H1 (cell line): ENCODE measurements around the gene SLC17A8. TPM values are rescaled to one million over a fixed set of nuclear protein-coding genes. Genes with fewer than 3 reads are reported as not detected.

Experiments used
- CTCF ChIA-PET: fragments of 300-600 bp; sonication (Branson Sonifier 250); formaldehyde crosslinking; loops from one replicate; lab custom pipeline; 2021; ENCODE audit not compliant: partially characterized antibody; lab: Charles Lee
- POLR2A ChIA-PET: fragments of 300-600 bp; sonication (Branson Sonifier 250); formaldehyde crosslinking; loops from one replicate; lab custom pipeline; 2021; ENCODE audit warnings: inconsistent platforms; ENCODE audit not compliant: partially characterized antibody; lab: Charles Lee
- DNase-seq, 2 experiments: peaks; one replicate each; pipeline versions ENCODE4 v3.0.0 to v3.0.0-alpha.2; 2010 to 2022; ENCODE audit warnings: low spot score in 2 of 2, low read depth in 1 of 2, mixed read lengths in 1 of 2
- FAIRE-seq: peaks from 2 replicates; lab custom pipeline; 2011; peaks lifted over from hg19 to GRCh38; lab: Jason Lieb, UNC
- H2AFZ ChIP-seq: 2 replicates; pipeline ENCODE4 v1.8.1; 2012; ENCODE audit warnings: low read length, inconsistent platforms
- H2AK5ac ChIP-seq: 2 replicates; pipeline ENCODE4 v1.6.1; 2013; ENCODE audit warnings: low read depth, low read length
- H2BK120ac ChIP-seq: replicated peaks from 2 replicates; pipeline ENCODE3; 2013; ENCODE audit warnings: low read depth, low read length, inconsistent platforms
- H2BK12ac ChIP-seq: 2 replicates; pipeline ENCODE4 v1.6.1; 2013; ENCODE audit warnings: low read depth, low read length
- H2BK15ac ChIP-seq: 2 replicates; pipeline ENCODE4 v1.6.1; 2013; ENCODE audit warnings: low read length
- H2BK20ac ChIP-seq: 2 replicates; pipeline ENCODE4 v1.6.1; 2013; ENCODE audit warnings: low read length
- H2BK5ac ChIP-seq: 2 replicates; pipeline ENCODE4 v1.6.1; 2013; ENCODE audit warnings: low read depth, low read length
- H3K14ac ChIP-seq: 2 replicates; pipeline ENCODE4 v1.6.1; 2013; ENCODE audit warnings: inconsistent platforms; ENCODE audit not compliant: insufficient read length
- H3K18ac ChIP-seq: 2 replicates; pipeline ENCODE4 v1.6.1; 2013; ENCODE audit warnings: low read length; ENCODE audit errors: extremely low read depth
- H3K23ac ChIP-seq: 2 replicates; pipeline ENCODE4 v1.6.1; 2013; ENCODE audit warnings: inconsistent platforms; ENCODE audit not compliant: insufficient read length
- H3K23me2 ChIP-seq: 2 replicates; pipeline ENCODE4 v1.6.1; 2013; ENCODE audit warnings: low read depth, low read length
- H3K27ac ChIP-seq: 2 replicates; pipeline ENCODE4 v1.6.1; 2011; ENCODE audit warnings: low read depth, low read length, inconsistent platforms
- H3K27me3 ChIP-seq, 4 experiments: replicated peaks in 1 of 4; 1 replicate in 1 of 4; 2 replicates in 3 of 4; pipeline versions ENCODE4 v1.6.1 to v1.8.1; 2011 to 2013; ENCODE audit warnings: low read length in 3 of 4, mild to moderate bottlenecking in 3 of 4, inconsistent platforms in 2 of 4, mixed read lengths in 2 of 4, moderate library complexity in 1 of 4; ENCODE audit not compliant: control insufficient read depth in 3 of 4, insufficient read depth in 3 of 4; ENCODE audit errors: extremely low read depth in 1 of 4
- H3K36me3 ChIP-seq, 4 experiments: 2 replicates each; pipeline versions ENCODE4 v1.6.1 to v1.8.1; 2011 to 2013; ENCODE audit warnings: mild to moderate bottlenecking in 4 of 4, low read length in 3 of 4, moderate library complexity in 2 of 4, control low read depth in 1 of 4, inconsistent platforms in 1 of 4; ENCODE audit not compliant: insufficient read depth in 4 of 4, control insufficient read depth in 2 of 4
- H3K4ac ChIP-seq: replicated peaks from 2 replicates; pipeline ENCODE3; 2013; ENCODE audit warnings: low read length, low read depth, mixed read lengths, inconsistent platforms; ENCODE audit not compliant: insufficient read length
- H3K4me1 ChIP-seq, 4 experiments: replicated peaks in 1 of 4; 1 replicate in 1 of 4; 2 replicates in 3 of 4; pipeline versions ENCODE4 v1.6.1 to v1.8.1; 2011 to 2013; ENCODE audit warnings: low read length in 3 of 4, inconsistent platforms in 2 of 4, mixed read lengths in 1 of 4; ENCODE audit not compliant: insufficient read depth in 4 of 4, control insufficient read depth in 3 of 4
- H3K4me2 ChIP-seq, 2 experiments: 2 replicates each; pipeline versions ENCODE4 v1.6.1 to v1.8.1; 2011 to 2013; ENCODE audit warnings: low read depth in 2 of 2, low read length in 2 of 2, control low read depth in 1 of 2, inconsistent platforms in 1 of 2, mild to moderate bottlenecking in 1 of 2; ENCODE audit not compliant: insufficient read depth in 1 of 2
- H3K4me3 ChIP-seq, 4 experiments: fragments of 200-600, 300-600 bp in 1 of 4; sonication (generic), shearing (Covaris generic), sonication (Bioruptor Twin) in 1 of 4; 2 replicates each; pipeline versions ENCODE4 v1.5.1 to v1.8.1; 2011 to 2016; ENCODE audit warnings: low read length in 4 of 4, low read depth in 3 of 4, control low read depth in 2 of 4, inconsistent platforms in 2 of 4, mild to moderate bottlenecking in 2 of 4, mixed read lengths in 1 of 4, moderate library complexity in 1 of 4; ENCODE audit not compliant: insufficient read depth in 2 of 4; ENCODE audit errors: extremely low read depth in 1 of 4
- H3K56ac ChIP-seq: replicated peaks from 2 replicates; pipeline ENCODE3; 2013; ENCODE audit warnings: low read depth, mild to moderate bottlenecking, mixed read lengths, low read length, inconsistent platforms; ENCODE audit not compliant: insufficient read length
- H3K79me1 ChIP-seq: 2 replicates; pipeline ENCODE4 v1.6.1; 2013; ENCODE audit warnings: low read depth, low read length, control low read depth
- H3K79me2 ChIP-seq, 2 experiments: 2 replicates each; pipeline versions ENCODE4 v1.6.1 to v1.8.1; 2012 to 2013; ENCODE audit warnings: low read length in 2 of 2, mild to moderate bottlenecking in 2 of 2, inconsistent platforms in 1 of 2; ENCODE audit not compliant: insufficient read depth in 2 of 2, control insufficient read depth in 1 of 2
- H3K9ac ChIP-seq, 4 experiments: replicated peaks in 1 of 4; 1 replicate in 1 of 4; 2 replicates in 3 of 4; pipeline versions ENCODE4 v1.6.1 to v1.8.1; 2011 to 2013; ENCODE audit warnings: low read depth in 3 of 4, low read length in 3 of 4, control low read depth in 2 of 4, mild to moderate bottlenecking in 2 of 4, moderate library complexity in 2 of 4, inconsistent platforms in 1 of 4; ENCODE audit errors: extremely low read depth in 1 of 4
- H3K9me3 ChIP-seq, 2 experiments: 2 replicates each; pipeline versions ENCODE4 v1.6.1 to v1.8.1; 2012 to 2013; ENCODE audit warnings: mild to moderate bottlenecking in 2 of 2, moderate library complexity in 2 of 2, control low read depth in 1 of 2, inconsistent platforms in 1 of 2, low read depth in 1 of 2, low read length in 1 of 2, mixed read lengths in 1 of 2; ENCODE audit not compliant: insufficient read depth in 2 of 2
- H4K20me1 ChIP-seq, 2 experiments: replicated peaks in 1 of 2; 2 replicates each; pipeline versions ENCODE3 to v1.8.1; 2011 to 2013; ENCODE audit warnings: inconsistent platforms in 2 of 2, low read length in 2 of 2, mild to moderate bottlenecking in 1 of 2; ENCODE audit not compliant: insufficient read depth in 2 of 2, control insufficient read depth in 1 of 2
- H4K5ac ChIP-seq: 2 replicates; pipeline ENCODE4 v1.6.1; 2013; ENCODE audit warnings: low read length, low read depth, mixed read lengths, inconsistent platforms; ENCODE audit not compliant: insufficient read length
- H4K8ac ChIP-seq: 2 replicates; pipeline ENCODE4 v1.8.0; 2013; ENCODE audit warnings: mild to moderate bottlenecking, moderate library complexity, low read length, inconsistent platforms; ENCODE audit not compliant: insufficient read depth; ENCODE audit errors: extremely low read depth
- H4K91ac ChIP-seq: replicated peaks from 2 replicates; pipeline ENCODE3; 2013; ENCODE audit warnings: low read length, mixed read lengths, inconsistent platforms; ENCODE audit not compliant: insufficient read length
- ASH2L ChIP-seq: fragments of 200-600, 300-600 bp; sonication (generic); IDR thresholded peaks from one replicate; pipeline ENCODE4 v1.7.1; 2017; ENCODE audit warnings: low read length
- ATF3 ChIP-seq: IDR thresholded peaks from 2 replicates; pipeline ENCODE4 v1.6.1; 2011; ENCODE audit warnings: low read depth, mild to moderate bottlenecking, low read length; ENCODE audit not compliant: insufficient read depth
- CTBP2 ChIP-seq: IDR thresholded peaks from 2 replicates; pipeline ENCODE4 v1.7.0; 2011; ENCODE audit warnings: borderline replicate concordance, mild to moderate bottlenecking, moderate library complexity, mixed read lengths, low read length; ENCODE audit not compliant: insufficient read depth, insufficient read length
- GTF2F1 ChIP-seq: IDR thresholded peaks from 2 replicates; pipeline ENCODE4 v1.6.1; 2012; ENCODE audit warnings: low read depth, low read length, improper control_type of control experiment, borderline replicate concordance
- JUND ChIP-seq: IDR thresholded peaks from 2 replicates; pipeline ENCODE4 v1.6.1; 2011; ENCODE audit warnings: mild to moderate bottlenecking, improper control_type of control experiment, low read length
- NANOG ChIP-seq: IDR thresholded peaks from 2 replicates; pipeline ENCODE4 v1.6.1; 2011; ENCODE audit warnings: low read length, low read depth, mild to moderate bottlenecking, inconsistent platforms; ENCODE audit not compliant: insufficient read depth, poor library complexity, severe bottlenecking
- NRF1 ChIP-seq: IDR thresholded peaks from 2 replicates; pipeline ENCODE4 v1.6.1; 2011; ENCODE audit warnings: mild to moderate bottlenecking, low read depth, low read length, improper control_type of control experiment
- POLR2A ChIP-seq, 2 experiments: IDR thresholded peaks; 1 replicate in 1 of 2; 2 replicates in 1 of 2; pipeline ENCODE4 v1.6.1; 2011; ENCODE audit warnings: low read depth in 2 of 2, low read length in 2 of 2, mild to moderate bottlenecking in 2 of 2; ENCODE audit errors: control extremely low read depth in 1 of 2
- RAD21 ChIP-seq, 2 experiments: IDR thresholded peaks in 1 of 2; conservative IDR thresholded peaks in 1 of 2; 2 replicates each; pipeline ENCODE4 v1.6.1; 2011; ENCODE audit warnings: low read depth in 2 of 2, low read length in 2 of 2, improper control_type of control experiment in 1 of 2, inconsistent platforms in 1 of 2, mild to moderate bottlenecking in 1 of 2, moderate library complexity in 1 of 2
- ZNF274 ChIP-seq: IDR thresholded peaks from 2 replicates; pipeline ENCODE4 v1.7.0; 2012; ENCODE audit warnings: low read length, borderline replicate concordance; ENCODE audit errors: extremely low read depth
- WGBS, 2 experiments: shearing (Covaris generic) in 1 of 2; methylation state at CpG; one replicate each; pipeline versions ENCODE4 v1.1.6 to v1.1.7; 2013 to 2015; ENCODE audit warnings: low lambda C conversion rate in 2 of 2, mixed read lengths in 2 of 2, inconsistent platforms in 1 of 2, low coverage in 1 of 2, missing lambda C conversion rate in 1 of 2; ENCODE audit not compliant: insufficient replicate concordance in 2 of 2, insufficient coverage in 1 of 2, insufficient read length in 1 of 2; ENCODE audit errors: extremely low coverage in 1 of 2, missing lambda C conversion rate in 1 of 2; 5-methylcytosine and 5-hydroxymethylcytosine counted together
- polyA plus RNA-seq, 7 experiments: library from polyadenylated mRNA; depleted of rRNA in 3 of 7; stranded (reverse) in 5 of 7; unstranded in 2 of 7; fragments of >200 nt in 5 of 7; fragments of 200-250 nt in 2 of 7; gene quantifications; 1 replicate in 5 of 7; 2 replicates in 1 of 7; 4 replicates in 1 of 7; pipeline versions ENCODE4 v1.2.1 to v1.2.3, GENCODE V29; 2011 to 2013; ENCODE audit warnings: missing spikeins in 2 of 7, mixed read lengths in 2 of 7
- total RNA-seq: library from RNA; stranded (reverse); fragmentation: NEBNext Ultra II Directional; extraction: Animal tissue kit (Norgen Biotek cat#: 25700); gene quantifications from 2 replicates; pipeline ENCODE4 v1.2.1, GENCODE V29; 2021

The SLC17A8 gene
- total and polyA plus RNA-seq, 2 of the 8 experiments (the other 6 are each of a cell fraction or from before 2014, with no cell fraction given): 0.14 to 0.30 TPM

- no peaks in the 10 kb centered on the region for H3K79me1 ChIP-seq
- DNase-seq (no peak), FAIRE-seq (no peak)
- H3K27me3 ChIP-seq: no peaks in the 10 kb centered on the region
- H3K4me1 ChIP-seq: no peaks in the 10 kb centered on the region
- no peak overlapping the region for H3K18ac ChIP-seq
- 71% methylated on average over 2 of the region's 2 CpGs; no CpG with 5 or more reads in 1 of the 2 experiments for WGBS, 2 experiments
- no peaks in the 10 kb centered on the region for H3K79me2 ChIP-seq
- no peak overlapping the region for H2AFZ ChIP-seq
- H2BK120ac ChIP-seq: no peak overlapping the region
- no peak overlapping the region for H3K56ac ChIP-seq
- H3K27ac ChIP-seq: no peak overlapping the region
- no peak overlapping the region for H3K4me3 ChIP-seq
- no peak overlapping the region for H3K4ac ChIP-seq
- no peak overlapping the region for H2BK15ac ChIP-seq
- POLR2A ChIA-PET: no interaction called here
- no peak overlapping the region for H4K5ac ChIP-seq
- no peak overlapping the region for H4K8ac ChIP-seq
- H3K9ac ChIP-seq: no peak overlapping the region
- CTCF ChIA-PET: interaction anchor here (2.2 kb wide), 1 partner anchor 35 kb away, joined by 6 read pairs; no protein-coding TSS in a partner anchor
- H3K4me2 ChIP-seq: no peak overlapping the region
- H3K9me3 ChIP-seq: no peaks in the 10 kb centered on the region
- H3K23ac ChIP-seq: no peak overlapping the region
- no peak overlapping the region for H2BK12ac ChIP-seq
- H2AK5ac ChIP-seq: no peak overlapping the region
- no peaks in the 10 kb centered on the region for H4K20me1 ChIP-seq
- H2BK20ac ChIP-seq: no peak overlapping the region
- H4K91ac ChIP-seq: no peak overlapping the region
- no peak for TF ChIP-seq POLR2A (IDR thresholded peaks at IDR 0.05; ENCODE audit: control extremely low read depth in 1 of 2, low read depth in 2 of 2, low read length in 2 of 2)
- no peak for TF ChIP-seq ZNF274
- TF ChIP-seq NANOG: no peak
- TF ChIP-seq JUND: no peak
- no peak for TF ChIP-seq CTBP2
- TF ChIP-seq ASH2L: no peak
- no peak for TF ChIP-seq NRF1
- no peak for TF ChIP-seq GTF2F1
- TF ChIP-seq ATF3: no peak
- TF ChIP-seq RAD21 (IDR thresholded peaks at IDR 0.05 in 1 of 2, conservative IDR thresholded peaks at IDR 0.05 in 1 of 2; ENCODE audit: low read depth in 2 of 2, low read length in 2 of 2): no peak
- no peak overlapping the region for H2BK5ac ChIP-seq
- H3K36me3 ChIP-seq: no peaks in the 10 kb centered on the region
- H3K23me2 ChIP-seq: no peaks in the 10 kb centered on the region; the same call in 1 of the 2 replicates
- no peak overlapping the region for H3K14ac ChIP-seq
Observed at GRCh38 chr12:100439797-100440196, 82.9 kb downstream of the SLC17A8 start.
